GM13977 (cell line): ENCODE measurements around the gene IGFBP2.

ENCODE experiments used
- DNase-seq: peaks from one replicate; pipeline ENCODE4 v3.0.0; 2012; ENCODE audit warnings: low spot score
- in situ Hi-C: fragments of 300-500 bp; cut with MboI; formaldehyde crosslinking; loops from one replicate; pipeline ENCODE4 v1.12.0; 2022; ENCODE audit warnings: low sequenced_read_pairs, low pct_unique_long_range_greater_than_20kb, mixed read lengths, inconsistent platforms; ENCODE audit not compliant: unreplicated experiment
- TF ChIP-seq, protein P1 (sequence below): IDR thresholded peaks from 2 replicates; pipeline ENCODE4 v1.5.1; 2012; ENCODE audit warnings: mild to moderate bottlenecking, control low read depth; ENCODE audit not compliant: insufficient read depth; ENCODE audit errors: extremely low read depth, missing control alignments

Gene IGFBP2

GRCh38 chr2:216673021-216673420 is 39.8 kb downstream of the IGFBP2 start:
- in situ Hi-C loops: no loop called here
- TF ChIP-seq, protein P1, sequence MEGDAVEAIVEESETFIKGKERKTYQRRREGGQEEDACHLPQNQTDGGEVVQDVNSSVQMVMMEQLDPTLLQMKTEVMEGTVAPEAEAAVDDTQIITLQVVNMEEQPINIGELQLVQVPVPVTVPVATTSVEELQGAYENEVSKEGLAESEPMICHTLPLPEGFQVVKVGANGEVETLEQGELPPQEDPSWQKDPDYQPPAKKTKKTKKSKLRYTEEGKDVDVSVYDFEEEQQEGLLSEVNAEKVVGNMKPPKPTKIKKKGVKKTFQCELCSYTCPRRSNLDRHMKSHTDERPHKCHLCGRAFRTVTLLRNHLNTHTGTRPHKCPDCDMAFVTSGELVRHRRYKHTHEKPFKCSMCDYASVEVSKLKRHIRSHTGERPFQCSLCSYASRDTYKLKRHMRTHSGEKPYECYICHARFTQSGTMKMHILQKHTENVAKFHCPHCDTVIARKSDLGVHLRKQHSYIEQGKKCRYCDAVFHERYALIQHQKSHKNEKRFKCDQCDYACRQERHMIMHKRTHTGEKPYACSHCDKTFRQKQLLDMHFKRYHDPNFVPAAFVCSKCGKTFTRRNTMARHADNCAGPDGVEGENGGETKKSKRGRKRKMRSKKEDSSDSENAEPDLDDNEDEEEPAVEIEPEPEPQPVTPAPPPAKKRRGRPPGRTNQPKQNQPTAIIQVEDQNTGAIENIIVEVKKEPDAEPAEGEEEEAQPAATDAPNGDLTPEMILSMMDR: no peak
- DNase-seq: no peak

- in situ Hi-C loops: no loop called here
- TF ChIP-seq, protein P1: no peak
- DNase-seq: no peak
Observed at GRCh38 chr2:216673609-216674008, 40.4 kb downstream of the IGFBP2 start.

DNA sequence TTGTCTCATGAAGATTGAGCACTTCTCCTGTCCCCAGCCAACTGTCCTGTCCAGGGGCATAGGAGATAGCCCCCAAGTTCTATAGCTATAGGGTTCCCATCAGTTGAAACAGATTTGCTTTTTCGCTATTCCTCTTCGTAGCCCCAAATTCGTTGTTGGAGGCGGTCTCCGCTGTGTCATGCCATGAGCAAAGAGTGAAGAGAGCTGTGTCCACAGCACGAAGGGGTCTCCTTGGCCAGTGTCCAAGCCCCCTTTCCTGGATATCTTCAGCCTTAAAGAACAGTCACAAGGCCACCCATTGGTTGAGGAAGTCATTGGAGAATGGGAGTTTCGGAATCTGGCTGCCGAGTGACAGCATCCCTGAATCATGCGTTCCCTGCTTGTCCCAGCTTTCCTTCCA is 41.2 kb downstream of the IGFBP2 start:
- DNase-seq: no peak
- in situ Hi-C loops: no loop called here
- TF ChIP-seq, protein P1: no peak

DNA sequence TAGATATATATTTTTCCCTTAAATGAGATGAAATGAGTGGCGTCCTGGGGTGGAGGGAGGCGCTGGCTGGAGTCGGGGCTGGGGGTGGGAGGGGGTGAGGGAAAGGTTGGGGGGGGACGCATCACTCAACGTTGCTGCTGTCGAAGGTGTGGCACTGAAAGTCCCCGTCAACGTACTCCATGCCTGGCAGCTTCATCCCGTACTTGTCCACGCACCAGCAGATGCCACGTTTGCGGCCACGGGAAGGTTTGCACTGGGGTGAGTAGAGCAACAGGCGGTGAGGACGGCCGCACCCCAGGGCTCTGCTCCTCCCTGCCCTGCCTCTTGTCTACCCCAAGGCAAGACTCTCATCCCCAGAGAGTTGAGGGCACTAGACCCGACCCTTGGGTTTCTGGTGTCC is 43.4 kb downstream of the IGFBP2 start:
- in situ Hi-C loops: loop anchor here (25.0 kb wide), 1 partner anchor 1036 kb away; no protein-coding TSS in a partner anchor

GRCh38 chr2:216677439-216678097 is 44.3 kb downstream of the IGFBP2 start:
- in situ Hi-C loops: loop anchor here (25.0 kb wide), 1 partner anchor 1035 kb away; no protein-coding TSS in a partner anchor
- TF ChIP-seq, protein P1: no peak
- no peak for DNase-seq

More for the DNA sequence above, 43.4 kb downstream of the IGFBP2 start:
- TF ChIP-seq, protein P1: no peak
- no peak for DNase-seq

- in situ Hi-C loops: loop anchor here (25.0 kb wide), 1 partner anchor 1034 kb away; no protein-coding TSS in a partner anchor
- TF ChIP-seq, protein P1: no peak
- DNase-seq: no peak
Observed at GRCh38 chr2:216678098-216678465, 44.9 kb downstream of the IGFBP2 start.
